SH-SY5Y (cell line): ENCODE data around the gene GABRD.

ENCODE experiments used
- GATA2 ChIP-seq: IDR thresholded peaks from 2 replicates; pipeline ENCODE4 v1.6.1; 2011; ENCODE audit warnings: mild to moderate bottlenecking, low read depth, low read length
- GATA3 ChIP-seq: IDR thresholded peaks from 2 replicates; pipeline ENCODE4 v1.6.1; 2011; ENCODE audit warnings: low read depth, mild to moderate bottlenecking, low read length, moderate library complexity

DNA sequence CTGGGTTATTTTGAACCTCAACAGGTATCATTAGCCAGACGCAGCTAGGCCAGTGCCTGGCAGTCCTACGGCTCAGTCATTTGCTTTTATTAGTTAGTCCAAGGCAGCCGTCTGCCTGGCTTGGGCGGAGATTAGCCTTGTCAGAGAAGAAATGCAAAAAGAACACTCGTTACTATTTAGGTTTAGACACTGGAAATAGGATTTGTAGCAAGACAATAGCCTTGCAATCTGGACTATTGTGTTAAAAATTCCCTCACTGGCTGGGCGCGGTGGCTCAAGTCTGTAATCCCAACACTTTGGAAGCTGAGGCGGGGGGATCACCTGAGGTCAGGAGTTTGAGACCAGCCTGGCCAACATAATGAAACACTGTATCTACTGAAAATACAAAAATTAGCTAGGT is 20.1 kb downstream of the GABRD start:
- TF ChIP-seq GATA2 = no peak
- TF ChIP-seq GATA3 = no peak
